A673 (cell line): ENCODE results near the gene TENM4. TPM values are rescaled to one million over a fixed set of nuclear protein-coding genes. Genes with fewer than 3 reads are reported as not detected.

Experiments used
- BruUV-seq: library from RNA; stranded (reverse); fragments of 400-500 nt; replicated peaks from 2 replicates; lab custom pipeline; 2021; lab: Mats Ljungman, UMichigan
- CTCF ChIA-PET: fragments of 300-600 bp; sonication (Branson Sonifier 250); formaldehyde crosslinking; loops from one replicate; lab custom pipeline; 2022; ENCODE audit warnings: antibody characterized with exemption; lab: Charles Lee
- POLR2A ChIA-PET: fragments of 300-600 bp; sonication (Branson Sonifier 250); formaldehyde crosslinking; loops from one replicate; lab custom pipeline; 2022; ENCODE audit warnings: antibody characterized with exemption; ENCODE audit not compliant: low non-redundant PET; lab: Charles Lee
- DNase-seq: peaks from one replicate; pipeline ENCODE4 v3.0.0-alpha.2; 2015; ENCODE audit warnings: low spot score
- H3K27ac ChIP-seq: fragments of 200-600 bp; sonication (generic); 2 replicates; pipeline ENCODE4 v1.5.1; 2016; ENCODE audit warnings: mixed run types, low read depth, mild to moderate bottlenecking, mixed read lengths, antibody characterized with exemption, low read length; ENCODE audit not compliant: poor library complexity, severe bottlenecking
- H3K27me3 ChIP-seq: fragments of 200-600 bp; sonication (generic); replicated peaks from 2 replicates; pipeline ENCODE4 v1.6.1; 2017; ENCODE audit warnings: mixed run types, low read depth, mild to moderate bottlenecking, mixed read lengths, antibody characterized with exemption, low read length; ENCODE audit not compliant: insufficient read depth, poor library complexity
- H3K36me3 ChIP-seq: fragments of 200-600 bp; sonication (generic); 2 replicates; pipeline ENCODE4 v1.6.1; 2016; ENCODE audit warnings: mixed run types, mild to moderate bottlenecking, mixed read lengths, antibody characterized with exemption, low read length; ENCODE audit not compliant: insufficient read depth, poor library complexity, severe bottlenecking
- H3K4me1 ChIP-seq: fragments of 200-600 bp; sonication (generic); 2 replicates; pipeline ENCODE4 v1.6.1; 2017; ENCODE audit warnings: mixed run types, mild to moderate bottlenecking, mixed read lengths, antibody characterized with exemption, low read length; ENCODE audit not compliant: insufficient read depth, poor library complexity, severe bottlenecking
- H3K4me3 ChIP-seq: fragments of 200-600 bp; sonication (generic); 2 replicates; pipeline ENCODE4 v1.5.1; 2016; ENCODE audit warnings: low read depth, mixed run types, mild to moderate bottlenecking, mixed read lengths, low read length; ENCODE audit not compliant: poor library complexity, severe bottlenecking
- H3K9me3 ChIP-seq: fragments of 200-600 bp; sonication (generic); 2 replicates; pipeline ENCODE4 v1.6.1; 2016; ENCODE audit warnings: mixed run types, low read depth, mild to moderate bottlenecking, mixed read lengths, antibody characterized with exemption, low read length; ENCODE audit not compliant: poor library complexity, severe bottlenecking
- CTCF ChIP-seq: fragments of 300-800, 200-600 bp; sonication (generic); conservative IDR thresholded peaks from 2 replicates; pipeline ENCODE4 v1.5.1; 2017; ENCODE audit warnings: low read depth, mild to moderate bottlenecking, antibody characterized with exemption, low read length, moderate library complexity, mixed read lengths
- EZH2 ChIP-seq: fragments of 200-600 bp; sonication (generic); IDR thresholded peaks from 2 replicates; pipeline ENCODE4 v1.6.1; 2017; ENCODE audit warnings: borderline replicate concordance, low read depth, mild to moderate bottlenecking, mixed read lengths, antibody characterized with exemption, low read length; ENCODE audit not compliant: poor library complexity, severe bottlenecking
- intact Hi-C: fragments of 100-400 bp; cut with micrococcal nuclease; formaldehyde crosslinking; loops from one replicate; pipeline ENCODE4 v1.10.0; 2022; ENCODE audit not compliant: unreplicated experiment
- total RNA-seq: library from RNA; stranded (reverse); gene quantifications from 2 replicates; pipeline ENCODE4 v1.2.3, GENCODE V29; 2021

Gene TENM4
- total RNA-seq, 1 experiment from 2014 or later: 0.11 TPM

DNA sequence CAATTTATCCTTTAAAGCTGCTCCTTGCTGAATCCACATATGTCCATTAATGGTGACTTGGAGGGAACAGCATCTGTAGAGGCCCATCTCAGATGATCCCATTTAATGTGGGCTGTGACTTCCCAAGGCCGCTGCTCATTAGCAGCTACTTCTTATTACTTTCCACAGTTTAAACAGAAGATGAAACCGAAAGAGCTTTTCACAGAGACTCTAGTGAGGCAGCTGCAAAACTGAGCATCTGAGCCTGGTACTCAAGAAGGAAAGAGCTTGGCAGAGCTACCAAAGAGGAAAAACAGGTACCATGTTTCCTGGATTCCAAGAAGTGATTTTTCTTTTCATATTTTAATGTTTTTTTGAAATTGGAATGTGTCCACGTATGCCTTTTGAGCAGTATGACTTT, 755.7 kb downstream of the TENM4 start:
- BruUV-seq: no TSS peak
- POLR2A ChIA-PET: no interaction called here
- Histone ChIP-seq H3K4me3 (no peak overlapping the region), H3K27me3 (peaks cover 23% of the 10 kb centered on the region), H3K36me3 (no peaks in the 10 kb centered on the region), H3K4me1 (no peaks in the 10 kb centered on the region), H3K9me3 (no peaks in the 10 kb centered on the region), H3K27ac (no peak overlapping the region)
- no peak for TF ChIP-seq EZH2
- no peak for TF ChIP-seq CTCF
- intact Hi-C loops: no loop called here
- CTCF ChIA-PET: no interaction called here
- DNase-seq: no peak

DNA sequence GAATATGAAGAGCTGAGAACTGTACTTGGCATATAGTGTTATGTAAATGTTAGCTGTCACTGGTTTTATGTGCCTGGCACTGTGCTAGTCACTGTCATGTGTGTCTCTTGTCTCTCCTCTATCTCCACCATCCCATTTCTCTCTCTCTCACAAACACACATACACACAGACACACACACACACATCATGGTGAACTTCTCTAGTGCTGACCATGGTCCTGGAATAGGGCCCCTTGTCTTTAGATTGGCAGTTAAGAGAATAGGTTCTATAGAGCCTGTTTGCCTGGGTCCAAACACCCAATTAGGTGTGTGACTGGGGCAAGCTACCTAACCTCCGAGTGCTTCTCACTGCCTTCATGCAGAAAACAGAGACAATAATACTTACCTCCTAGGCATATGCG, 756.5 kb downstream of the TENM4 start:
- no peaks in the 10 kb centered on the region for H3K4me1 ChIP-seq
- no peak overlapping the region for H3K27ac ChIP-seq
- no TSS peak for BruUV-seq
- peak; percentile 10 for DNase-seq
- ChIA-PET CTCF (no interaction called here), POLR2A (no interaction called here)
- H3K9me3 ChIP-seq: no peaks in the 10 kb centered on the region
- H3K27me3 ChIP-seq: peaks cover 17% of the 10 kb centered on the region
- TF ChIP-seq EZH2 (no peak), CTCF (no peak)
- no peak overlapping the region for H3K4me3 ChIP-seq
- intact Hi-C loops: no loop called here
- H3K36me3 ChIP-seq: no peaks in the 10 kb centered on the region

- Histone ChIP-seq H3K27ac (no peak overlapping the region), H3K4me3 (no peak overlapping the region), H3K36me3 (no peaks in the 10 kb centered on the region), H3K4me1 (no peaks in the 10 kb centered on the region), H3K27me3 (peaks cover 13% of the 10 kb centered on the region), H3K9me3 (no peaks in the 10 kb centered on the region)
- ChIA-PET CTCF (interaction anchor here (0.6 kb wide), 1 partner anchor 506 kb away, joined by 3 read pairs; no protein-coding TSS in a partner anchor), POLR2A (no interaction called here)
- no peak for TF ChIP-seq CTCF
- no peak for TF ChIP-seq EZH2
- no TSS peak for BruUV-seq
- DNase-seq: no peak
- intact Hi-C loops: no loop called here
These were observed 757.1 kb downstream of the TENM4 start for GRCh38 chr11:78683774-78684173.
